SU-DHL-6 (cell line): ENCODE results near the gene NCOA1.

ENCODE experiments used
- EZH2phosphoT487 ChIP-seq: fragments of 200-600 bp; sonication (generic), shearing (Covaris generic); conservative IDR thresholded peaks from 2 replicates; pipeline ENCODE4 v1.6.1; 2018; ENCODE audit warnings: mild to moderate bottlenecking, antibody characterized with exemption, low read length, moderate library complexity, mixed read lengths
- TF ChIP-seq, protein P1 (sequence below): fragments of 200-600 bp; sonication (generic); IDR thresholded peaks from one replicate; pipeline ENCODE4 v1.5.1; 2017; ENCODE audit warnings: antibody characterized with exemption, mild to moderate bottlenecking, low read length, moderate library complexity; ENCODE audit not compliant: insufficient read depth, poor library complexity, severe bottlenecking

- TF ChIP-seq, protein P1, sequence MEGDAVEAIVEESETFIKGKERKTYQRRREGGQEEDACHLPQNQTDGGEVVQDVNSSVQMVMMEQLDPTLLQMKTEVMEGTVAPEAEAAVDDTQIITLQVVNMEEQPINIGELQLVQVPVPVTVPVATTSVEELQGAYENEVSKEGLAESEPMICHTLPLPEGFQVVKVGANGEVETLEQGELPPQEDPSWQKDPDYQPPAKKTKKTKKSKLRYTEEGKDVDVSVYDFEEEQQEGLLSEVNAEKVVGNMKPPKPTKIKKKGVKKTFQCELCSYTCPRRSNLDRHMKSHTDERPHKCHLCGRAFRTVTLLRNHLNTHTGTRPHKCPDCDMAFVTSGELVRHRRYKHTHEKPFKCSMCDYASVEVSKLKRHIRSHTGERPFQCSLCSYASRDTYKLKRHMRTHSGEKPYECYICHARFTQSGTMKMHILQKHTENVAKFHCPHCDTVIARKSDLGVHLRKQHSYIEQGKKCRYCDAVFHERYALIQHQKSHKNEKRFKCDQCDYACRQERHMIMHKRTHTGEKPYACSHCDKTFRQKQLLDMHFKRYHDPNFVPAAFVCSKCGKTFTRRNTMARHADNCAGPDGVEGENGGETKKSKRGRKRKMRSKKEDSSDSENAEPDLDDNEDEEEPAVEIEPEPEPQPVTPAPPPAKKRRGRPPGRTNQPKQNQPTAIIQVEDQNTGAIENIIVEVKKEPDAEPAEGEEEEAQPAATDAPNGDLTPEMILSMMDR = no peak
- TF ChIP-seq EZH2phosphoT487 = no peak
Observed at GRCh38 chr2:24510771-24511170, 19.7 kb downstream of the NCOA1 start.
